ENCODE results near the gene KCTD14. TPM values are rescaled to one million over a fixed set of nuclear protein-coding genes. Genes with fewer than 3 reads are reported as not detected.
"Not testable (repeated sequence)": the region's sequence is repeated elsewhere in the genome, so short reads cannot be mapped to it uniquely, and the experiment has no call there.

The KCTD14 gene
- total RNA-seq (2014; rRNA removed; shearing (Covaris generic)), result 9.6 and 16.9 TPM in 2 replicates

GRCh38 chr11:78022397-78023396 lies at the start of gene KCTD14:
Gene KCTD14, minus strand, starts transcription at chr11:78023276. Its CDS starts 27 bp downstream, at chr11:78023249.
- DNase-seq (ENCODE audit: low spot score), result peak; percentile 94
- in situ Hi-C loops (cut with HindIII; ENCODE audit: low sequenced_read_pairs), result no loop called here

DNA sequence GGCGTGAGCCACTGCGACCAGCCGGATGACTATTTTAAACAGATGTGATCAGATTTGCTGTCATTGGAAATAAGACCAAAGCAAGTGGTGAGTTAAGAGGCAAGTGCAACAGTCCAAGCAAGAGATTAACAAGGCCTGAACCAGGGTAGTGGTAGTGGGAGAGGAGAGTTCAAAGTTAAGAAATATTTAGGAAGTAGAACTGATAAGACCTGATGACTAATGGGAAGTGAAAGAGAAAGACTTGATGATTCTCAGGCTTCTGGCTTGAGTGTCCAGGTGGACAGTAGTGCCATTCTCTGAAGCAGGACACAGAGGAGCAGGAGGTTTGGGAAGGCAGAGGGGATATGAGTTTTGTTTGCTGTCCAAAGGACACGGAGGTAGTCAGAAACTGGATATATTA lies 49.4 kb upstream of the KCTD14 start:
- in situ Hi-C loops (cut with HindIII; ENCODE audit: low sequenced_read_pairs), result no loop called here
- no peak for DNase-seq (ENCODE audit: low spot score)

GRCh38 chr11:78071717-78072116 lies 48.6 kb upstream of the KCTD14 start:
- no peak for DNase-seq (ENCODE audit: low spot score)
- in situ Hi-C loops (cut with HindIII; ENCODE audit: low sequenced_read_pairs), result no loop called here

DNA sequence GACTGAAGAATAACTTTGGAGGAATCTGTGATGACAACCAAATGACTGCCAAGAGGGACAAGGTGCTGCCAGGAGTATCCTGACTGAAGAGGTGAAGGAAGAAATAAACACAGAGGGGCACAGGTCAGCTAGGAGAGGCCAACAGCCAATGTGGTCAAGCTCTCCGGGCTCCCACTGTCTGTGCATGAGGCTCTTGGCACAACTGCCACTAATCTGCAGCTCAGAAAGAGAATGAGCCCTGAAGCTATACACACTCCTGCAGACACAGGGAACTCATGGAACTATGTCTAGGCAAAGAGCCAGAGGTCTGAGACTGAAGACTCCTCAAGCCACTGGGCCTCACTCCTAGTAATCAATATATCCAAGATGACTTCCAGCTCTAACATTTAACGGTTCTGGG lies 47.5 kb upstream of the KCTD14 start:
- in situ Hi-C loops (cut with HindIII; ENCODE audit: low sequenced_read_pairs), result no loop called here
- DNase-seq (ENCODE audit: low spot score), result peak; percentile 20

DNA sequence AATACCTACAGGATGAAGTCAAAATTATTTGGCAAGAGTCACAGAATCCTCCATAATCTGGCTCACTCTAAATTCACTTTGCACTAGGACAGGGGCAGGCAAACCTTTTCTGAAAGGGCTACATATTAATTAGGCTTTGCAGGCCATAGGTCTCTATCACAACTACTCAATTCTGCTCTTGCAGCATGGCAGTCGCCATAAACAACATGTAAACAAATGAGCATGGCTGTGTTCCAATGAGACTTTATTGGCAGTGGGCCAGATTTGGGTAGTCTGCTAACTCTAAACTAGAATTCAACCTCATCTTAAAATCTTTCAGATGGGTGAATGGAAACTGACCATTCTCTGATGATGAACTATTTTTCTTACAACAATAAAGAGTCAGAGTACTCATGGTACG lies 46.4 kb upstream of the KCTD14 start:
- in situ Hi-C loops (cut with HindIII; ENCODE audit: low sequenced_read_pairs), result no loop called here
- no peak for DNase-seq (ENCODE audit: low spot score)

- in situ Hi-C loops (cut with HindIII; ENCODE audit: low sequenced_read_pairs), result no loop called here
These were observed 44.6 kb upstream of the KCTD14 start for GRCh38 chr11:78067704-78068103.

GRCh38 chr11:78066471-78066870 lies 43.4 kb upstream of the KCTD14 start:
- in situ Hi-C loops (cut with HindIII; ENCODE audit: low sequenced_read_pairs), result no loop called here
- no peak for DNase-seq (ENCODE audit: low spot score)

More at GRCh38 chr11:78067704-78068103, 44.6 kb upstream of the KCTD14 start:
- no peak for DNase-seq (ENCODE audit: low spot score)

- peak; percentile 47 for DNase-seq (ENCODE audit: low spot score)
- in situ Hi-C loops (cut with HindIII; ENCODE audit: low sequenced_read_pairs), result no loop called here
These were observed 42.1 kb upstream of the KCTD14 start for GRCh38 chr11:78065203-78065602.

DNA sequence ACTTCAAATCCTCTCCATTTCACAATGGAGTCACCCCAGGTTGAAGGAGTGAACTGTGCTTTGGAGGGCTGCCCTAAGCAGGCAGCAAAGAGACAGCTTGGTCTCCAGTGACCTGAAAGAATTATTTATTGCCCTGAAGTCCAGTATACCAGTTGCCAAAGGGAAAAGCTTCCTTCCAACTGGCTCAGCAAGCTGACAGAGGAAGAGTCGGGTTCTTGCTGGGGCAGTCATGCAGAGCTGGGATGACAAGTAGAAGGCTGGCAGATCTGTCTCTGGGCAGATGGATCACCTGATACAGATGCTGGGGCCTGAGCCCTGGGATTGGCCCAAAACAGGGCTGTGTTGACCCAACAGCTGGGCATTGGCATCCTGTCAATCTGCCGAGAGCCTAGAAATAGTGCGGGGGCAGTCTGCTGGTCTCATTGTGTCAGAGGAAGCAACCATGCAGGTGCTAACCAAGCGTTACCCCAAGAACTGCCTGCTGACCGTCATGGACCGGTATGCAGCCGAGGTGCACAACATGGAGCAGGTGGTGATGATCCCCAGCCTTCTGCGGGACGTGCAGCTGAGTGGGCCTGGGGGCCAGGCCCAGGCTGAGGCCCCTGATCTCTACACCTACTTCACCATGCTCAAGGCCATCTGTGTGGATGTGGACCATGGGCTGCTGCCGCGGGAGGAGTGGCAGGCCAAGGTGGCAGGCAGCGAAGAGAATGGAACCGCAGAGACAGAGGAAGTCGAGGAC lies 40.5 kb upstream of the KCTD14 start, which contains the start of gene THRSP:
Gene THRSP (plus strand): TSS at position 422 of the 742 bp plus-strand sequence. CDS start 21 bp downstream, at position 443.
- DNase-seq (ENCODE audit: low spot score), result peak; percentile 97
- in situ Hi-C loops (cut with HindIII; ENCODE audit: low sequenced_read_pairs), result no loop called here

DNA sequence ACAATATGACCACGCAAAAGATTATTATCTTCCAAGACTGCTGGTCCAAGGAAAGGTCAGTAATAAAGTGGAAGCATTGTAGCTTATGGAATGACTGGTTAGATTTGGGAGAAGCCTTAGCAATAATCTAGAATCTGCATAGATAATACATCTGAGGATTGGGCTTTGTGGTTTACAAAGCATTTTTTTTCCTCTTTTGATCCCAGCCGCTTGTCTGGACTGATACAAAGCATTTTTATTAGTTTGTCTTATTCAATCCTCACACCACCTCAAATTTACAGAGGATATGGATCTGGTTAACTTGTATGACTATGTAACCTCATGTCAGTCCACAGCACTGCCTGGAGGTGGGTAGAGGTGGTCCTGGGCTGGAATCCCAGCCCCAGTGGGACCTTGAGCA lies 39.6 kb upstream of the KCTD14 start:
- DNase-seq (ENCODE audit: low spot score), result no peak
- in situ Hi-C loops (cut with HindIII; ENCODE audit: low sequenced_read_pairs), result no loop called here

DNA sequence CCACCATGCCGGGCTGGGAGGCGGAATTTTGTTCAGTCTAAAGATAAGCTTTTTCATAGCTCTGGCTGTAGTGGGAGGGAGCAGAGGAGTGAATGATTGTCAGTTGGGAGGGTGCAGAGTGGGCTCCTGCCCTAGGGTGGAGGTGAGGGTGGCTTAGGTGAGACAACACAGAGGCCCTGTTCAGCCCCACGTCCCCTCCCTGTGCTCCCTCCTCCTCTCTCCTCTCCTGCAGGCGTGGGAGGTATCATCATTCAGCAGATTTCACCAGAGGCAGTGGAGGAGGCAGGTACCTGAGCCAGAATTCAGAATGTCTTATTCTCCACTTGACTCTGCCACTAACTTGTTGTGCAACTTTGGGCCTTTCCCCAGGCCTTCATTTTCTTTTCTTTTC lies 38.8 kb upstream of the KCTD14 start:
- in situ Hi-C loops (cut with HindIII; ENCODE audit: low sequenced_read_pairs), result no loop called here
- DNase-seq (ENCODE audit: low spot score), result peak; percentile 20

GRCh38 chr11:78061088-78061920 lies 38.2 kb upstream of the KCTD14 start:
- peak; percentile 88 for DNase-seq (ENCODE audit: low spot score)
- in situ Hi-C loops (cut with HindIII; ENCODE audit: low sequenced_read_pairs), result no loop called here

- in situ Hi-C loops (cut with HindIII; ENCODE audit: low sequenced_read_pairs), result no loop called here
- DNase-seq (ENCODE audit: low spot score), result no peak
These were observed 37.5 kb upstream of the KCTD14 start for GRCh38 chr11:78060533-78060932.

DNA sequence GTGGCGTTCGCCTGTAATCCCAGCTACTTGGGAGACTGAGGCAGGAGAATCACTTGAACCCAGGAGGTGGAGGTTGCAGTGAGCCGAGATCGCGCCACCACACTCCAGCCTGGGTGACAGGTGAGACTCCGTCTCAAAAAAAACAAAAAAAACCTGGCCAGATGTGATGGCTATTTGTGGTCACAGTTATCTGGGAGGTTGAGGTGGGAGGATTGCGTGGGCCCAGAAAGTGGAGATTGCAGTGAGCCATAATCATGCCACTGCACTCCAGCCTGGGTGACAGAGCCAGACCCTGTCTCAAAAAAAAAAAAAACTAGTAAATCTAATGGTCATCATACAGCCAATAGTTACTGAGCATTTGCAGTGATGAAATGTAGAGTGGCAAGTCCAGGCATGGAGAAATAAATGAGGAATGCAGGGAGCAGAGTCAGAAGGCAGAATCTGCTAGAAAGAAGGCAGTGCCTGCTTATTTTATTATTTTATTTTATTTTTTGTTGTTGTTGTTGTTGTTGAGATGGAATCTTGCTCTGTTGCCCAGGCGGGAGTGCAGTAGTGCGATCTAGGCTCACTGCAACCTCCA lies 36.8 kb upstream of the KCTD14 start:
- DNase-seq (ENCODE audit: low spot score); in situ Hi-C loops (cut with HindIII; ENCODE audit: low sequenced_read_pairs): not testable (repeated sequence)

DNA sequence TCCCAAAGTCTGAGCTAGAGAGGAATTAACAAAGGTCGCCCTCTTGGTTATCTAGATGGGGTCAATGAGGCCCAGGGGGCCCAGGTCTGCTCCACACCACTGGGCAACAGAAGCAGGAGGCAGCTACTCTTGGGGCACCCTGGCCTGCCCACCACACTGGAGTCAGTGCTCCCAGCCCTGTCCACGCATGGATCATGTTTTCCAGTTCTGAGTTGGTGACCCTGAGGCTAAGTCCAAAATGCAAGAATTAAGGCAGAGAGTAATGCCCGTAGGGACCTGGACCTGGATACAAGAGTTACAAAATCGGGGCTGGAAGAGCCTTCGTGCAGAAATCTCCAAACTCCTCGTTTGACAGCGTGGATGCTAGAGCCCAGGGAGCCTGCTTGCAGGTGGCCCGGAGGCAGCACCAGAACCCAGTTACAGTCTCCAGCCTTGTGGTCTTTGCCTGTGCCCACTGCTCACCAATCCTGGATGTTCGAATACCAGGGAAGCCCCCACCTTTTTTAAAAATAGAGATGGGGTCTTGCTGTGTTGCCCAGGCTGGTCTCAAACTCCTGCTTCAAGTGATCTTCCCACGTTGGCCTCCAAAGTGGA lies 34.5 kb upstream of the KCTD14 start:
- DNase-seq (ENCODE audit: low spot score), result no peak
- in situ Hi-C loops (cut with HindIII; ENCODE audit: low sequenced_read_pairs), result no loop called here

GRCh38 chr11:78056093-78056492 lies 33.0 kb upstream of the KCTD14 start:
- DNase-seq (ENCODE audit: low spot score), result no peak
- in situ Hi-C loops (cut with HindIII; ENCODE audit: low sequenced_read_pairs), result no loop called here

- in situ Hi-C loops (cut with HindIII; ENCODE audit: low sequenced_read_pairs), result no loop called here
- DNase-seq (ENCODE audit: low spot score), result no peak
These were observed 31.9 kb upstream of the KCTD14 start for GRCh38 chr11:78054971-78055370.
